Stimulated activated naive CD8-positive, alpha-beta T cell treated with anti-CD3 and anti-CD28 coated beads, Interleukin-15, Interleukin-2, amounts not matched to agents 100 ng/mL and 50 ng/mL, for 24 hours (primary cell): ENCODE data around the gene HRH1.

ENCODE experiments used
- H3K27ac Mint-ChIP-seq: one replicate; pipeline ENCODE4 v1.8.0; 2021; ENCODE audit warnings: mild to moderate bottlenecking, mixed read lengths
- H3K27me3 Mint-ChIP-seq: one replicate; pipeline ENCODE4 v1.8.0; 2021; ENCODE audit warnings: mixed read lengths
- H3K36me3 Mint-ChIP-seq: one replicate; pipeline ENCODE4 v1.8.0; 2021; ENCODE audit warnings: low read depth, mixed read lengths
- H3K4me1 Mint-ChIP-seq: one replicate; pipeline ENCODE4 v1.8.0; 2021; ENCODE audit warnings: low read depth, mixed read lengths
- H3K4me3 Mint-ChIP-seq: one replicate; pipeline ENCODE4 v1.8.0; 2021; ENCODE audit warnings: mild to moderate bottlenecking, mixed read lengths
- H3K9me3 Mint-ChIP-seq: one replicate; pipeline ENCODE4 v1.8.0; 2021; ENCODE audit warnings: mixed read lengths

The HRH1 gene

DNA sequence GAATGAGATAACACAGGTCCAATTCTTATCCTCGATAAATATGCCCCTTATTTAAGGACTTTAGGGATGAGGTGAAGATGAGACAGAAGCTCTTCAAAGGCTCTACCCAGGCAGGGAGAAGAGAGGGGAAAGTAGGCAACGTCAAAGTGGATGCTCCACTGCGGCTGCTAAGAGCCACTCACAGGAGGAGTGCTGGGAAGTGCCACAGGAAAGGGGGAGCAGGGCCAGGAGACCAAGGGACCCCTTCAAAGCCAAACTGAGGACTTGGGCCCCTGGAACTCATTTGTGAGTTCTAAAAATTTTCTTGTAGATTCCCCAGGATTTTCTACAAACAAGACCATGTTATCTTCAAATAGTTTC is 70.6 kb downstream of the HRH1 start:
- Mint-ChIP-seq H3K27me3 (peaks cover 5% of the 10 kb centered on the region), H3K36me3 (no peaks in the 10 kb centered on the region), H3K27ac (no peak overlapping the region), H3K9me3 (no peaks in the 10 kb centered on the region), H3K4me1 (peaks cover 19% of the 10 kb centered on the region), H3K4me3 (no peak overlapping the region)

DNA sequence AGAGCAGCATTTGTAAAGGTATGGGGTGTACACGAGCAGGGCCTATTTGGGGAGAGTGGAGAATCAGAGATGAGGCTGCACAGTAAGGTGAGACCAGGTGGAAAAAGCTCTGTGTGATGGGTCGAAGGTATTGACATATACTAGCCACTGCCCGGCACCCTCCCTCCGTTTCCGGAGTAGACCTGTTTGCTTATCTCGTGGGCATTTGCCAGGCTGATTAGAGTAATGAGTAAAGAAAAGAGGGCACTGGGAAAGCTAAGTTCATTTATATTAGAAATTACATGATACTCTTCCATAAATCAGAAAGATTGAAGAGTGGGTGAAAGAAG is 71.7 kb downstream of the HRH1 start:
- H3K36me3 Mint-ChIP-seq: no peaks in the 10 kb centered on the region
- H3K27ac Mint-ChIP-seq: peak overlapping the region; percentile 42
- no peaks in the 10 kb centered on the region for H3K9me3 Mint-ChIP-seq
- H3K4me1 Mint-ChIP-seq: peaks cover 19% of the 10 kb centered on the region
- peaks cover 5% of the 10 kb centered on the region for H3K27me3 Mint-ChIP-seq
- H3K4me3 Mint-ChIP-seq: peak overlapping the region; percentile 55

DNA sequence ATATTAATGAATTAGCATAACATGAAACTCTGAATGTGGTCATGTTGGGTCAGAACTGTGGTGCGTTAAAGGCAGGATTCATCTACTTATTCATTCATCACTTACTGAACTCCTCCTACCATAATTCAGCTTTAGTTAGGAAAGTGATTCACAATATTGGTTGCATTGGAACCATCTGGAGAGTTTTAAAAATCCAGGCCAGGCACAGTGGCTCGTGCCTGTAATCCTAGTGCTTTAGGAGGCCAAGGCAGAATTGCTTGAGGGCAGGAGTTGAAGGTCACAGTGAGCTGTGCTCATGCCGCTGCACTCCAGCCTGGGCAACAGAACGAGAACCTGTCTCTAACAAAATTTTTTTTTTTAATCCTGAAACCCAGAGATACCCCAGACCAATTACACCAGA is 73.7 kb downstream of the HRH1 start:
- Mint-ChIP-seq H3K27ac (no peak overlapping the region), H3K4me3 (no peak overlapping the region), H3K27me3 (peaks cover 7% of the 10 kb centered on the region), H3K36me3 (no peaks in the 10 kb centered on the region), H3K9me3 (no peaks in the 10 kb centered on the region), H3K4me1 (peaks cover 19% of the 10 kb centered on the region)

DNA sequence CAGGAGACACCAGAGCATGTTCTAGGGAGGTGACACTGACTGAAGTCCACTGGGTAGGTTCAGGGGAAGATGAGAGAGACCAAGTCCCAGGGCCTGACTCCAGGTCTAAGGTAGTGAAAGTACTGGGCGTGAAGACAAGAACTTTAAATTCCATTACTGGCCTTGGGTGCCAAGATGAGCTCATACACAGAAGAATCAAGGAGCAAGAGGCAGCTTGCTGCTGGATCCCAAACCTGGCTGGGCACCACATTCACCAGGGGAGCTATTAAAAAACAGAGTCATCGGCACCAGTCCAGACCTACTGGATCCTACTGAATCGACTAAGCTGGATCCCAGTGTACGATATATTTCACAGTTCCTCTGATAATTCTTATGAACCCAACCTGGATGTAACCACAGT is 75.8 kb downstream of the HRH1 start:
- Mint-ChIP-seq H3K4me1 (peaks cover 19% of the 10 kb centered on the region), H3K27me3 (peaks cover 20% of the 10 kb centered on the region), H3K36me3 (no peaks in the 10 kb centered on the region), H3K27ac (no peak overlapping the region), H3K4me3 (no peak overlapping the region), H3K9me3 (no peaks in the 10 kb centered on the region)

DNA sequence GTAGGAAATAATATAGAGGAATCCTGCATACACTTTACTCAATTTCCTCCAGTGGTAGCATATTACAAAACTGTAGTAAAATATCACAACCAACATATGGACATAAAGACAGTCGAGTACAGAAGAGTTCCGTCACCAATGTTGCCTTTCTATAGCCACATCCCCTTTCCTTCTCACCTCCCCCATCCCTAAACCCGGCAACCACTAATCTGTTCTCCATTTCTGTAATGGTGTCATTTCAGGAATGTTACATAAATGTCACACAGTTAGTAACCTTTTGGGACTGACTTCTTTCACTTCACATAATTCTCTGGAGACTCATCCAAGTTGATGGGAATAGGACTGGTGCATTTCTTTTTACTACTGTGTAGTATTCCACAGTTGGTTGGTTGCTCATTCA is 76.5 kb downstream of the HRH1 start:
- Mint-ChIP-seq H3K27ac (no peak overlapping the region), H3K36me3 (no peaks in the 10 kb centered on the region), H3K9me3 (no peaks in the 10 kb centered on the region), H3K27me3 (peaks cover 20% of the 10 kb centered on the region), H3K4me3 (no peak overlapping the region), H3K4me1 (peaks cover 15% of the 10 kb centered on the region)

DNA sequence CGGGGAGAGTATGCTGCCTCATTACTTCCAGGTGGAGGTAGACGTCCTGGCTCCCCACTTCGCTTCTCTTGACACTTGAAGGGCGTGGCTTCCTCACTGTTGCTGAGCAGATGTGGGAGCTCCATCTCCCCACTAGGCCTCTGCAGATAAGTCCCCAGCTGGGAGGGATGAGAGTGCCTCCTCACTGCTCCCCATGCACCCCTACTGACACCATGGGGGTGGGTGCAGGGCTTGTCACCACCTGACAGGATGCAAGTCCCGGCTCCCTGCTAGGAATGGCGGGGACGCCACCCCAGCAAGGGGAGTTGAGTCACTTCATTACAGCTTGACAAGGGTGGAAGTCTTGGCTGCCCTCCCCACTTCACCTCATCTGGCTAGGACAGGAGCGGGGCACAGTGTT is 81.1 kb downstream of the HRH1 start:
- H3K4me1 Mint-ChIP-seq: peaks cover 40% of the 10 kb centered on the region
- H3K36me3 Mint-ChIP-seq: peaks cover 4% of the 10 kb centered on the region
- peaks cover 28% of the 10 kb centered on the region for H3K27me3 Mint-ChIP-seq
- no peak overlapping the region for H3K27ac Mint-ChIP-seq
- H3K4me3 Mint-ChIP-seq: no peak overlapping the region
- peaks cover 5% of the 10 kb centered on the region for H3K9me3 Mint-ChIP-seq

DNA sequence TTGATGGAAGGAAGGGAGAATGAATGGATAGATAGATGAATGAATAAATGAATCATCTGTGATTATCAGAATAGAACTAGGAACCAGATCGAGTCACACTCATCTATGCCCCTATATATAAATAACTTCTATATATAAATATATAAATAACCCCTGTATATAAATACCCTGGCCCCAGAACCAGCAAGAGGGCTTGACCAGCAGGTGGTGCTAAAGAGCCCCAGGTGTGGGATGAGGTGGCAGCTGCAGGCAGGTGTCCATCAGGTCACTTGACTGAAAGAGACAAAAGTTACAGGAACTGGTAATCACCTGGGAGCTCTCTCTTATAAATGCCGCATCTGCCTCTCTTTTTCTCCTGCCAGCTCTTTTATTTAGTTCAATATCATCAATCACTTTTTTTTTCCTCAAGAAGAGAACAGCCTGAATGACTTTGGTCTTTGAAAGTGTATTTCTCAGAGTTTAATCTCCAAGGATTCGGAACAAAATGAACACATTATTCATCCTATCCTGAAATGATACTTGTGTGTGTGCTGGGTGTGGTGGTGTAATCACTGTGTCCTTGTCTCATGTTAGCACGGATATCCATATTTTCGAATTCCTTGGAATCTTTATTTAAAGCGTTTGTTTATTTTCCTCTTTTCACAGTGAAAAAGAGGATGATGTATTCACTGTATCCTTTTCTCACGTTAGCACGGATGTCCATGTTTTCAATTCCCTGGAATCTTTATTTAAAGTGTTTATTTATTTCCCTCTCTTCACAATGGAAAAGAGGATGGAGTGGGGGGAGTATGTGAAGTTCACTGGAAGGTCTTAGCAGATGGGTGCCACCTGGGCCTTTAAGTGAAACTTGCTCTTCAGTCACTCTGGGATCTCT is 82.5 kb downstream of the HRH1 start:
- H3K4me1 Mint-ChIP-seq: peaks cover 50% of the 10 kb centered on the region
- H3K27me3 Mint-ChIP-seq: peaks cover 28% of the 10 kb centered on the region
- no peak overlapping the region for H3K4me3 Mint-ChIP-seq
- H3K27ac Mint-ChIP-seq: peak overlapping the region; percentile 41
- peaks cover 8% of the 10 kb centered on the region for H3K9me3 Mint-ChIP-seq
- peaks cover 4% of the 10 kb centered on the region for H3K36me3 Mint-ChIP-seq

DNA sequence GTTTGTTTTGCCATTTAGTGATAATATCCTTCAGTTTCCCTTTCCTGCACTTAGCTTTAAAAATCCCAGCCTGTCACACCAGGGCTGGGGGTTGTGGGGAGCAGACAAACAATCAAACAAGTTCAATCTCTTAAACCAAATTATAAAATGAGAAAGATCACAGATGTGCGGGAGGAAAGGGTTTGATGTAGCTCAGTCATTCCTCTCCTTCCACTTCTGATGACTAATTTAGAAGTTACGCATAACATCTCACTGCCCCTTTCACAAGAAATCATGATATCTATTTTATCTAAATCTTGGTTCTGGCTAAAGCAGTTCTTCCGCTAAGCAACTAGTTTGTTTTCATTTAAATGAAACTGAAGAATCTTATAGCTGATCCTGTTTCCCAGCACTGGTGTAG is 83.8 kb downstream of the HRH1 start:
- H3K27me3 Mint-ChIP-seq: peaks cover 21% of the 10 kb centered on the region
- H3K4me3 Mint-ChIP-seq: peak overlapping the region; percentile 79
- peaks cover 4% of the 10 kb centered on the region for H3K36me3 Mint-ChIP-seq
- peak overlapping the region; percentile 100 for H3K27ac Mint-ChIP-seq
- H3K4me1 Mint-ChIP-seq: peaks cover 50% of the 10 kb centered on the region
- H3K9me3 Mint-ChIP-seq: peaks cover 8% of the 10 kb centered on the region

DNA sequence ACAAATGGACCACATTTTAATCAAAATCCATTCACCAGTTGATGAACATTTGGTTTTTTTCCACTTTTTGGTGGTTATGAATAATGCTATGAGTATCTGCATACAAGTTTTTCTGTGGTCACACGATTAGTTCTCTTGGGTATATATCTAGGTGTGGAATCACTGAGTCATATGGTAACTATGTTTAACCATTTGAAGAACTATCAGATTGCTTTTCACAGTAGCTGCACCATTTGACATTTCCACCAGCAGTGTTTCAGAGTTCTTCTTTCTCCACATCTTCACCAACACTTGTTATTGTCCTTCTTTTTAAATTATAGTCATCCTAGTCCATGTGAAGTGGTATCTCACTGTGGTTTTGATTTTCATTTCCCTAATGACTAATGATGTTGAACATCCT is 84.6 kb downstream of the HRH1 start:
- Mint-ChIP-seq H3K4me3 (peak overlapping the region; percentile 79), H3K9me3 (peaks cover 8% of the 10 kb centered on the region), H3K27ac (peak overlapping the region; percentile 100), H3K36me3 (peaks cover 4% of the 10 kb centered on the region), H3K27me3 (peaks cover 19% of the 10 kb centered on the region), H3K4me1 (peaks cover 50% of the 10 kb centered on the region)

DNA sequence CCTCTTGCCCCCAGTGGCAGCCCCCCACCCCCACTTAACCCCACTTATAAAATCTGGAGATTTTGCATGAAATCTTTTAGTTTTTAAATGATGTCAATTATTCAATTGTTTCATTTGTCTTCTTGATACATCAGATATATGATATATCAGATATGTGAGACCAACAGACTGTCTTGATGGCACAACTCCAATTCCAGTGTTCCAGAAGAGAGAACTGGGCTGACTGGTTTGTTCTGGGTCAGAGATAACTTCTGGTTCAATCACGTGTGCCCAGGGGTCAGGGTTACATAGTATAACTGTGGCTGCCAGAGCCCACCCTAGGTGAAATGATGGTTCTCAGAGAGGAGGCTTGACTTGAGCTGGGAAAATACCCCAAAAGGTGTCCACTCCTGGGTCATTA is 85.5 kb downstream of the HRH1 start:
- Mint-ChIP-seq H3K27ac (peak overlapping the region; percentile 100), H3K27me3 (peaks cover 14% of the 10 kb centered on the region), H3K36me3 (peaks cover 4% of the 10 kb centered on the region), H3K9me3 (peaks cover 8% of the 10 kb centered on the region), H3K4me1 (peaks cover 54% of the 10 kb centered on the region), H3K4me3 (peak overlapping the region; percentile 35)

DNA sequence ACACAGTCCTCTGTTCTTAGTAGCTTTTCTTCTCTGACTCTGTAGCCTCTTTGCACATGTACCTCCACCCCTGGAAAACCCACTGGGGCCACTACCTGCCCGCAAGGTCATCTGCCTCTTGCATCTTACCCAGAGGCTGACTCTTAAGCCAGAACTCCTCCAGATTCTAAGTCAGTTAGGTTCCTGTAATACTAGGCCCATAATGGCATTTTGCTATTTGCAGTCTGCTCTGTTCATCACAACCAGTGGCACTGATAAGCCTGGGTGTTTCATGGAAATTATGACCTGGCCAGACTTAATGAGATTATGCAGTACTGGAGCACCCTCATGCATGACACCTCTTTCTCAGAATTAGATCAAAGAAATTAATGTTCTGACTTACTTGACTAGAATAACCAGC is 86.2 kb downstream of the HRH1 start:
- peak overlapping the region; percentile 35 for H3K4me3 Mint-ChIP-seq
- peaks cover 8% of the 10 kb centered on the region for H3K9me3 Mint-ChIP-seq
- peaks cover 14% of the 10 kb centered on the region for H3K27me3 Mint-ChIP-seq
- peak overlapping the region; percentile 100 for H3K27ac Mint-ChIP-seq
- peaks cover 4% of the 10 kb centered on the region for H3K36me3 Mint-ChIP-seq
- H3K4me1 Mint-ChIP-seq: peaks cover 54% of the 10 kb centered on the region

DNA sequence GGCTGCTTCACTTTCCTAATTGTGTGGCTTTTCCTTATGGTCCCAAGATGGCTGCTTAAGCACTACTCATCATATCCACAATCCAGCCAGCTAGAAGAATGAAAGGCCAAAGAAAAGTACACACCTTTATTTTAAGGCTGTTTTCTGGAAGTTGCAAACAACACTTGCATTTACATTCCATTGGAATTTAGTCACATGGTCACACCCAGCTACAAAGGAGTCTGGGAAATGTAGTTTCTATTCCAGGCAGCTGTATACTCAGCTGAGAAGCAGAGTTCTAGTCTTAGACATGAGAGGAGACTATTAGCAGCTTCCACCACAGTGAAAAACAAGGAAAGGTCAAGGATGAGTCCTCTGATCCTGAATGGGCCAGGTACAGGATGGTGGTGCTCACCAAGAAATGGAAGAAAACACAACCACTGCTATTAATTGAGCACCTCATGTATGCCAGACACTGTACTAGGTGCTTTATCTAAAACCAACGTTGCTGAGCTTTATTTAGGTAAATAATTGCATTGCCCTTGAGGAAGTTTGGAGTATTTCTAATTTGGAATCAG is 89.9 kb downstream of the HRH1 start:
- Mint-ChIP-seq H3K36me3 (no peaks in the 10 kb centered on the region), H3K27ac (no peak overlapping the region), H3K4me1 (peaks cover 26% of the 10 kb centered on the region), H3K27me3 (peaks cover 6% of the 10 kb centered on the region), H3K4me3 (no peak overlapping the region), H3K9me3 (peaks cover 4% of the 10 kb centered on the region)

DNA sequence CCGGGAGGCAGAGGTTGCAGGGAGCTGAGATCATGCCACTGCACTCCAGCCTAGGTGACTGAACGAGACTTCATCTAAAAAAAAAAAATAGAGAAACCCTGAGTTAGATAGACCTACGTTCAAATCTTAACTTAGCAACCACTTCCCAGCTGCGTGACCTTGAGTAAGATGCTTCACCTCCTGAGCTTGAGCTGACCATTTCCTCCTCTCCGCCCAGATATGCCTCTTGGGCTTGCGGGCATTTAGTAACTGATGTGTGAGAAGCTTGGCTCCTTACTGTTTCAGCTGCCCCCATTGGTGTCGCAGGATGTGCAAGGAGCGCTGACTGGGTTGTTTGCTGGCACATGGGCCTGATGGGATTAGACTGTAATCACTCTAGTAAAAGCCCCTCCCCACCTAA is 91.0 kb downstream of the HRH1 start:
- peaks cover 4% of the 10 kb centered on the region for H3K9me3 Mint-ChIP-seq
- H3K4me1 Mint-ChIP-seq: peaks cover 15% of the 10 kb centered on the region
- no peak overlapping the region for H3K27ac Mint-ChIP-seq
- no peaks in the 10 kb centered on the region for H3K36me3 Mint-ChIP-seq
- no peak overlapping the region for H3K4me3 Mint-ChIP-seq
- H3K27me3 Mint-ChIP-seq: peaks cover 6% of the 10 kb centered on the region

DNA sequence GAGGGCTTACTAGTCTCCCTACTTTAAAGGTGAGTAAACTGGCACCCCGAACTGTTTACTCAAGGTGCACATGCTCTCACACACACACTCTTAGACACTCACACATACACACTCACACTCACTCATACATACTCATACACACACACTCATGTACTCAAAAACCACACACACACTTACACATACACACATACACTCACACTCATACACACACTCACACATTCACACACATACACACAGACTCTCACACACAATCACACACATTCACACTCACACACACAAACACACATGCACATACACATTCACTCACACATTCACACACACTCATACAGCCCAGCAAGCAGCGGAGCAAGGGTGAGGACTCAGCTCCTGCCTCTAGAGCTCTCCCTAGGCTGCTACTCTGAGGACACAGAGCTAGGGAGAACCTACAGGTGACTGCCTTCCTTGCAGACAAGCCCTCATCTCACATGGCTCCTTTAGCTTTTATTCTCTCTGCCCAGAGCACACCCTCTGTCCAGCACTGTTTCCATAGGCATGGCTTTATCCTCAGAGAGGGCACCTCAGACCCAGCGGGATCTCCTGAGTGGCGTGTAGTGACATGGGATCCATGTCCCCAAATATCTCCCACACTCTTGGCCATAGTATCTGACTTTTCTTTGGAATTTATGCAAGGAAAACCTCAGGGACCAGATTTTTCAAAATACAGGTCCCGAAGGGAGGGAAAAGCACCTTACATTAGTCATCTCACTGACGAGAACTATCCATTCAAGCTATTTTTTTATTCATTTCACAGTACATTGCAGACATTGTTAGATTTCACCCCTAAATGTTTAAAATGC is 91.8 kb downstream of the HRH1 start:
- no peaks in the 10 kb centered on the region for H3K9me3 Mint-ChIP-seq

DNA sequence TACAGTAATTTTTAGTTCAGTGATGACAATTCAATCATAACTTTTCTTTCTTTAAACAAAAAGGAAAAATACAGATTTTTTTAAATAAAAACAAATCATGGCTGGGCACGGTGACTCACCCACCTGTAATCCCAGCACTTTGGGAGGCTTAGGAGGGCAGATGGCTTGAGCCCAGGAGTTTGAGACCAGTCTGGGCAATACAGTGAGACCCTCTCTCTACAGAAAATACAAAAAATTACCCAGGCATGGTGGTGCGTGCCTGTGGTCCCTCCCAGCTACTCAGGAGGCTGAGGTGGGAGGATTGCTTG is 92.3 kb downstream of the HRH1 start:
- H3K36me3 Mint-ChIP-seq: no peaks in the 10 kb centered on the region
- no peak overlapping the region for H3K27ac Mint-ChIP-seq
- peaks cover 14% of the 10 kb centered on the region for H3K4me1 Mint-ChIP-seq
- peaks cover 6% of the 10 kb centered on the region for H3K27me3 Mint-ChIP-seq
- no peaks in the 10 kb centered on the region for H3K9me3 Mint-ChIP-seq
- H3K4me3 Mint-ChIP-seq: no peak overlapping the region

More for the DNA sequence above, 91.8 kb downstream of the HRH1 start:
- H3K27me3 Mint-ChIP-seq: peaks cover 6% of the 10 kb centered on the region
- H3K36me3 Mint-ChIP-seq: no peaks in the 10 kb centered on the region
- no peak overlapping the region for H3K27ac Mint-ChIP-seq
- H3K4me3 Mint-ChIP-seq: no peak overlapping the region
- peaks cover 11% of the 10 kb centered on the region for H3K4me1 Mint-ChIP-seq
